Right forelimb (tissue), 1 donor: ENCODE data around the gene SMO.
"Not testable (repeated sequence)": the region's sequence is repeated elsewhere in the genome, so short reads cannot be mapped to it uniquely, and the experiment has no call there.

Experiments
- DNase-seq: peaks from one replicate; pipeline ENCODE4 v3.0.0-alpha.2; 2018

The SMO gene

DNA sequence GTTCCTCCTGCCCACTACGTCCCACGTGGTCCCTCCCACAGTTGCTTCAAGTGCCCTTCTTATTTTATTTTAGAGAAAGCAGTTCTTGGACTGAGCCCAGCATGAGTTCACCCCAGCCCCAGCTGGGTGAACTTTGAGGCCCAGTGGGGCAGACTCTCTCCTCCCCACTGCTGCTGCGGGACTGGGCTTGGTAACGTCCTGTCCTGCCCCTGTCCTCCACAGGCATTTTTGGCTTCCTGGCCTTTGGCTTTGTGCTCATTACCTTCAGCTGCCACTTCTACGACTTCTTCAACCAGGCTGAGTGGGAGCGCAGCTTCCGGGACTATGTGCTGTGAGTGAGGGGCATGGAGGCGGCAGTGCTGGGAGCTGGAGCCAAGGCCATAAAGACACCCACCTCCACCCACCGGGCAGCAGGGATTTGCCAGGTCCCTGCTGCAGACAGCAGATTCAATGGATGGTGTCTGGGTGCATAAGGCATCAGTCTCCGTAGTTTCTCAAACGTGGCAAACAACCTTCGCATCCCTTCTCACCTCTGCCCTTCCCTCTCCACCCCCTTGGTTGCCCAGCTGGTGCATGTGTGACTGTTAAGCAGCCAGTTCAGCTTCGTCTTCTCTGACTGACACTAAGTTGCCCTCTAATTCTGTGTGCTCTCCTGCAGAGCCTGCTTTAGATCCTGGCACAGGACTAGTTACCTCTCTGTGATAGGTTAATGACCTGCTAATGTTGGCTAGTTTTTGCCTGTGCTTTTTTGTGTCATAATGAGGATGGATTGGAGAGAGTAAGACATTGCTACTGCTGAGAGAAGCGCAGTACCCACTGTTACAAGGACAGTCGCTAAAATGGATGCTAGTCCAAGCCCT, 20.9 kb downstream of the SMO start:
- no peak for DNase-seq

DNA sequence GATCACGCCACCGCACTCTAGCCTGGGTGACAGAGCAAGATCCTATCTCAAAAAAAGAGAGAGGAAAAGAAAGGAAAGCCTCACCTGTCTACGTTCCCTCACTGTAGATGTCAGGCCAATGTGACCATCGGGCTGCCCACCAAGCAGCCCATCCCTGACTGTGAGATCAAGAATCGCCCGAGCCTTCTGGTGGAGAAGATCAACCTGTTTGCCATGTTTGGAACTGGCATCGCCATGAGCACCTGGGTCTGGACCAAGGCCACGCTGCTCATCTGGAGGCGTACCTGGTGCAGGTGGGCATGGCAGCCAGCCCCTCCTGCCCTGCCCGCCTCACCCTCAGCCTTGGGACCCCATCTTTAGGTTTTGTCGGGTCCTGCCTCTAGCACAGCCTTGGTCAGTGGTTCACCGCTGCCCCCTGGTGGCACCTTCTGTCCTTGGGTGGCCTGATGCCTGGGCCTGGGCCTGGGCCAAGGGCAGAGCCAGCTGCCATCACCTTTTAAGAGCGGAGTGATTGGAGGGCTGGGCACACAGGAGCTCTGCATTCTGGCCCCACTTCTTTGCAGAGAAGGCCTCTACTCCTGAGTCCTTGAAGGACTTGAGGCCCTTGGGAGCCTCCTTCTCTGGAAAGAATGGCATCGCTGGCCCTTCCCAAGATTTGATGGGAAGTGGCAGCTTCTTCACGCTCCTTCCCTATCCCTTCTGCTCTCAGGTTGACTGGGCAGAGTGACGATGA, 22.0 kb downstream of the SMO start:
- DNase-seq = peak; percentile 88

DNA sequence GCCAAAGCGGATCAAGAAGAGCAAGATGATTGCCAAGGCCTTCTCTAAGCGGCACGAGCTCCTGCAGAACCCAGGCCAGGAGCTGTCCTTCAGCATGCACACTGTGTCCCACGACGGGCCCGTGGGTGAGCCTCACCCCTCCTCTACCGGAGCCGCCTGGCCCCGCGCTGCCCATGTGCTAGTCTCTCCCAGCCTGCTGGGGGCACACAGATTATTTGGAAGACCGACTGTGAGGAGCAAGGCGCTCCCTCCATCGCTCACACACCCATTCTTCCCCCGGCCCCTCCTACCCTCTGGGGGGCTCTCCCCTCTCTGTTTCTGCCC, 22.5 kb downstream of the SMO start:
- DNase-seq = no peak

DNA sequence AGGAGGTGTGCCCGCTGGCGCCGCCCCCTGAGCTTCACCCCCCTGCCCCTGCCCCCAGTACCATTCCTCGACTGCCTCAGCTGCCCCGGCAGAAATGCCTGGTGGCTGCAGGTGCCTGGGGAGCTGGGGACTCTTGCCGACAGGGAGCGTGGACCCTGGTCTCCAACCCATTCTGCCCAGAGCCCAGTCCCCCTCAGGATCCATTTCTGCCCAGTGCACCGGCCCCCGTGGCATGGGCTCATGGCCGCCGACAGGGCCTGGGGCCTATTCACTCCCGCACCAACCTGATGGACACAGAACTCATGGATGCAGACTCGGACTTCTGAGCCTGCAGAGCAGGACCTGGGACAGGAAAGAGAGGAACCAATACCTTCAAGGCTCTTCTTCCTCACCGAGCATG, 23.7 kb downstream of the SMO start:
- DNase-seq = no peak

DNA sequence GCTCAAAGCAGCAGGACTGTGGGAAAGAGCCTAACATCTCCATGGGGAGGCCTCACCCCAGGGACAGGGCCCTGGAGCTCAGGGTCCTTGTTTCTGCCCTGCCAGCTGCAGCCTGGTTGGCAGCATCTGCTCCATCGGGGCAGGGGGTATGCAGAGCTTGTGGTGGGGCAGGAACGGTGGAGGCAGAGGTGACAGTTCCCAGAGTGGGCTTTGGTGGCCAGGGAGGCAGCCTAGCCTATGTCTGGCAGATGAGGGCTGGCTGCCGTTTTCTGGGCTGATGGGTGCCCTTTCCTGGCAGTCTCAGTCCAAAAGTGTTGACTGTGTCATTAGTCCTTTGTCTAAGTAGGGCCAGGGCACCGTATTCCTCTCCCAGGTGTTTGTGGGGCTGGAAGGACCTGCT, 24.2 kb downstream of the SMO start:
- no peak for DNase-seq

DNA sequence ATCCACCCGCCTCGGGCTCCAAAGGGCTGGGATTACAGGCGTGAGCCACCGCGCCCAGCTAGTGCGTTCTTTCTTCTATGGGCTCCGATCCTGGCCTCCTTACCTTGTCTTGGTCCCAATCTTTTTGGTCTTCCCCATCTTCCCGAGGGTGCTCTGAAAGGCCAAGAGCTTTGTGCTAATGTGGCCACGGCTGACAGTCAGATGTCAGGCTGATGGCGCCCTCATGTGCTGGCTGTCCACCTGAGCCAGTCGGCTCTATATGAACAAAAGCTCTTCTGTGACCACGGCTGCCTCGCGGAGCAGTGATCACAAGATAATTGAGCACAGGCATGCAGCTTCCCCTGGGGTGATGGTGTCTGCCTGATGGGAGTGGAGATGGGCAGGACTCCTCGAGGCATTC, 25.4 kb downstream of the SMO start:
- DNase-seq = no peak

DNA sequence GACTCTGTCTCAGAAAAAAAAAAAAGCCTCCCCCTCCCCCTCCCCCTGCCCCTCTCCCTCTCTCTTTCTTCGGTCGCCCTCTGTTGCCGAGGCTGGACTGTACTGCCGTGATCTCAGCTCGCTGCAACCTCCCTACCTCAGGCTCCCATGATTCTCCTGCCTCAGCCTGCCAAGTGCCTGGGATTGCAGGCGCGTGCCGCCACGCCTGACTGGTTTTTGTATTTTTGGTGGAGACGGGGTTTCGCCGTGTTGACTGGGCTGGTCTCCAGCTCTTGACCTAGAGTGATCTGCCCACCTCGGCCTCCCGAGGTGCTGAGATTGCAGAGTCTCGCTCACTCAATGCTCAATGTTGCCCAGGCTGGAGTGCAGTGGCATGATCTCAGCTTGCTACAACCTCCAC, 27.3 kb downstream of the SMO start:
- DNase-seq = not testable (repeated sequence)

DNA sequence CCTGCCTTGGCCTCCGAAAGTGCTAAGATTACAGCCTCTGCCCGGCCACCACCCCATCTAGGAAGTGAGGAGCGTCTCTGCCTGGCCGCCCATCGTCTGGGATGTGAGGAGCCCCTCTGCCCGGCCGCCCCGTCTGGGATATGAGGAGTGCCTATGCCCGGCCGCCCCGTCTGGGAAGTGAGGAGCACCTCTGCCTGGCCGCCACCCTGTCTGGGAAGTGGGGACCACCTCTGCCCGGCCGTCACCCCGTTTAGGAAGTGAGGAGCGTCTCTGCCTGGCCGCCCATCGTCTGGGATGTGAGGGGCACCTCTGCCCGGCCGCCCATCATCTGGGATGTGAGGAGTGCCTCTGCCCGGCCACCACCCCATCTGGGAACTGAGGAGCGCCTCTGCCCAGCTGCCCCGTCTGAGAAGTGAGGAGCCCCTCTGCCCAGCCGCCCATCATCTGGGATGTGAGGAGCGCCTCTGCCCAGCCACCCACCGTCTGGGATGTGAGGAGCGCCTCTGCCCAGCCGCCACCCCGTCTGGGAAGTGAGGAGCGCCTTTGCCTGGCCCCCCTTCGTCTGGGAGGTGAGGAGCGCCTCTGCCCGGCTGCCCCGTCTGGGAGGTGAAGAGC, 27.8 kb downstream of the SMO start:
- DNase-seq = not testable (repeated sequence)

DNA sequence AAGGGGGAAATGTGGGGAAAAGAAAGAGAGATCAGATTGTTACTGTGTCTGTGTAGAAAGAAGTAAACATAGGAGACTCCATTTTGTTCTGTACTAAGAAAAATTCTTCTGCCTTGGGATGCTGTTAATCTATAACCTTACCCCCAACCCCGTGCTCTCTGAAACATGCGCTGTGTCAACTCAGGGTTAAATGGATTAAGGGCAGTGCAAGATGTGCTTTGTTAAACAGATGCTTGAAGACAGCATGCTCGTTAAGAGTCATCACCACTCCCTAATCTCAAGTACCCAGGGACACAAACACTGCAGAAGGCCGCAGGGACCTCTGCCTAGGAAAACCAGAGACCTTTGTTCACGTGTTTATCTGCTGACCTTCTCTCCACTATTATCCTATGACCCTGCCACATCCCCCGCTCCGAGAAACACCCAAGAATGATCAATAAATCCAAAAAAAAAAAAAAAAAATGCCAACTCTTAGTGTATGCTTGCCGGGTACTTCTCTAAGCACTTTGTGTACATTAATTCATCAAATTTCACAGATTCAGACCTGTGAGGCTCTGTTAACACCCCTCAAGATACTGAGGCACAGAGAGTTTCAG, 28.5 kb downstream of the SMO start:
- not testable (repeated sequence) for DNase-seq

DNA sequence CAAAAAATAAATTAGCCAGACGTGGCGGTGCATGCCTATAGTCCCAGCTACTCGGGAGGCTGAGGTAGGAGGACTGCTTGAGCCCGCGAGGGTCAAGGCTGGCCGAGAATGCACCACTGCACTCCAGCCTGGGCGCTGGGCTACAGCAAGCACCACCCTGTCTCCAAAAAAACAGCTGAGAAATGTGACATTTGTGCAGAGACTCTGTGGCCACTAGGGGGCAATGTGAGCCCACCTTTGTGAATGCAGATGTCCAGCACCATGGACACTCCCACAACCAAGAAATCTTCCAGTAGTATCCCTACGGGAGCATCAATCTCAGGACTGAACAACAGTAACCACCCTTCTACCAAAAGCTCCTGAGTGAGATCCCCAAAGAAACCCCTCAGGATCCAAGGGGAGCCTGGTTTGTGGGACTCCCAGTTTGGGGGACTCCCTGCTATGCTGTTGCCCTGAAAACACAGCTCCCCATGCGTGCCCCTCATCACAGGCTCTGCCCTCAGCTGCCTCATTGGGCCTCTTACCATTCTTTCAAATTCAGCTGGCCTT, 30.2 kb downstream of the SMO start:
- peak; percentile 86 for DNase-seq

DNA sequence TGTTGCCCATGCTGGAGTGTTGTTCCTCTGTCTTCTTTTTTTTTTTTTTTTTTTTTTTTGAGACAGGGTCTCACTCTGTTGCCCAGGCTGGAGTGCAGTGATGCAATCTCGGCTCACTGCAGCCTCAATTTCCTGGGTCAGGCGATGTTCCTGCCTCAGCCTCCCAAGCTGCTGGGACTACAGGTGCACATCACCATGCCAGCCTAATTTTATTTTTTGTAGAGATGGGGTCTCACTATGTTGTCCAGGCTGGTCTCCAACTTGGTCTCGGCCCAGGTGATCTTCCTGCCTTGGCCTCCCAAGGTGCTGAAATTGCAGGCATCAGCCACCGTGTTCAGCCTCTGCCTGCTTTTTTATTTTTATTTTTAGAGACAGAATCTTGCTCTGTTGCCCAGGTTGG, 30.7 kb downstream of the SMO start:
- DNase-seq = not testable (repeated sequence)

DNA sequence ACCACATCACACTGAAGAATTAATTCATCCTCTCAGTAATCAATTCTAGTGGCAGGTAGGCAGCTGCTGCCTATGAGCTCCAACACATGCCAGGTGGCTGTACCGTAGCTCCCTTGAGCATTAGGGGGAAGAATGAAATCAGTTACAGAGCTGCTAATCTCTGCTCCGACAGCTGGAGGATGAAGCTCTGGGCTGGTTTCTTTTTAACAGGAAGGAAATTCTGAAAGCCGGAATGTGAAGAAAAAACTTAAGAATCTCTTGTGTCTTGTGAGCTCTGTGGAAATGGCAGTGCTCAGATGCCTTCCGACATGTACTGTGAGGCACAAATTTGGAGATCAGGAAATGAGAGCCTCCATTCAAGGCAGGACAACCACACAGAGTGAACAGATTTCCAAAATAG, 33.6 kb downstream of the SMO start:
- DNase-seq = no peak

DNA sequence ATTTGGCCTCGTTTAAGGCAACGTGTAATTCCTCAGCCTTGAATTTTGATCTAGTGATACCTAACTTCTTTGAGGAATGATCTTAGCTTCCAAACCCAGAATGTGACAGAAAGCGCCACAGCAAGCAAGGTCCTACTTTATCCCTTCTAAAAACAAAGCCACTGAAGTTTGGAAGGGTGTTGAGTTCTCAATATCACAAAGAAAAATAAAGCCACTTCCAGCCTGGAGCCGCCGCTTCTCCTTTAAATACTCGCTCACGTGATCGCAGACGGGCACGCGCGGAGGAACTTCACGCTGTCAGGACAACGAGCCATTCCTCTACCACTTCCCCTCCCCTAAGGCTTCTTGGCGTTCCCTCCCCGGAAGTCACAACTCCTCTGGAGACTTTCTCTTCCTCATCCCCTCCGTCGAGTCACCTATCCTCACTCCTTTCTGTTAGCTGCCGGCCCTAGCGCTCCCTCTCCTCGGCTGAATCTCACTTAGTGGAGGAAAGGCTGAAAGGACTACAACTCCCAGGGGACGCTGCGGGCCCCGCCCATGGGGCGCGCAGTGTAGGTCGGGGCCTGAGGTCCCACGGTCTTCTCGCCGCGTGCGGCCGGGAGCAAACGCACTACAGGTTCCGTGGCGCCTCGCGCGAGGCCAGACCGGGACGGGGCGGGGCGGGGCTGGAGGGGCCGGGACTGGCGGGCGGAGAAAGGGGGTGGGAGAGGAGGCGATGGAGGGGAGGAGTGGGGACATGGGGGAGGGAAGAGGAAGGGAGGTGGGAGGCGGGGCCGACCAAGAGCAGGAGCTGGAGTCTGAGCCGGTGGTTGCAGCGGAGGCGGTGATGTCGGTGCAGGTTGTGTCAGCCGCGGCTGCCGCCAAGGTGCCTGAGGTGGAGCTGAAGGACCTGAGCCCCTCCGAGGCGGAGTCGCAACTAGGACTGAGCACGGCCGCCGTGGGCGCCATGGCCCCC, 36.1 kb downstream of the SMO start, which contains the start of gene AHCYL2:
AHCYL2 (plus strand) TSS at position 780 of the 955 bp plus-strand sequence.
- peak; percentile 99 for DNase-seq

DNA sequence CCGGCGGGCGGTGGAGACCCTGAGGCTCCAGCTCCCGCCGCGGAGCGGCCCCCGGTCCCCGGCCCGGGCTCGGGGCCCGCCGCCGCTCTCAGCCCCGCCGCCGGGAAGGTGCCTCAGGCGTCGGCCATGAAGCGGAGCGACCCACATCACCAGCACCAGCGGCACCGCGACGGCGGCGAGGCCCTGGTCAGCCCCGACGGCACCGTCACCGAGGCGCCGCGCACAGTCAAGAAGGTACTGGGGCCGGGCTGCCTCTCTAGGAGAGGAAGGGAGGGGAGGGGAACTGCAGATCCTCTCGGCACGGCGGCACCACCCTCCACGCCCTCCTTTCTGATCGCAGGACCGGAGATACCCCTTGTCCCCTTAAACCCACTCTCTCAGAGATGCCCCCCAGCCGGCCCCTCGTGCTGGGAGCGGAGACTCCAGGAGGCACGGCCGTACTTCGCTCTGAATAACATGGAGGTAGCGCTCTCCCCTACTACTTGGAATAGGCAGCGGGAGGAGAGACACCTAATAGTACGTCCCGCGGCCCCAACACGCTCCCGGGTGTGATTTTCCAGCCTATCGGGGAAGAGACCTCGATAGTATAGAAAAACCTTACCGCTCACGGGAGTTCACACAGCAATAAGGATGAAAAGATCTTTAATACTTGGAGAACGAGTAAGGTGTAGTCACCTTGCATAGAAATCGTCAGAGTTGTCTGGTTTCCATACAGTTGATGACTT, 36.9 kb downstream of the SMO start:
- peak; percentile 75 for DNase-seq

DNA sequence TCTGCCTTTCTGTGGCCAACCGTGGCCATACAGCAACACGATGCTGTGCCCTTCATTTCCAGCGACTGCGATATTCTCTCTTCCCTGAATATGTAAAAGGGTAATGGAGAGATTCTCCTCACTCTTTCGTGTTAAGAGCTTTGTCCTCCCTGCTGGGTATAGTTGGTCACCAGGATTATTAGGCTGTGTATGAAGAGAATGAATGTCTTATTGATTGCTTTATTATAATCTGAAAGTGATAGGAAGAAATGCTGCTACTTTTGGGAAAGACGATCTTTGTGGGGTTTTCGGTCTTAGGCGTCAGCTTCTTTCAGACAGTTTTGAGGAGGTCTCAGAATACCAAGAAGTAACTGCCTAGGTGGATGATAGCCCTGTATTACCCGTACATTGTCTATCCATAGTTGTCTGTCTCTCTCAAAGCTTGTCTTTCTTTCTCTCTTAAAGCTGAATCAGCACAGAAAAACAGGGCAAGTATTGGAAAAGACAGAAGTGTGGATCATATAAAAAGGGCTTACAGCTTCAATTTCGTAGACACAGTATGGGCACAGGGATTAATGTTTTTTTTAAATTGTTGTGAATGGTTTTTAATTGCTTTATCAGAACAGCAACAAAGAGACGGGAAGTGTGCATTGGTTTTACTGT, 37.6 kb downstream of the SMO start:
- DNase-seq = no peak

DNA sequence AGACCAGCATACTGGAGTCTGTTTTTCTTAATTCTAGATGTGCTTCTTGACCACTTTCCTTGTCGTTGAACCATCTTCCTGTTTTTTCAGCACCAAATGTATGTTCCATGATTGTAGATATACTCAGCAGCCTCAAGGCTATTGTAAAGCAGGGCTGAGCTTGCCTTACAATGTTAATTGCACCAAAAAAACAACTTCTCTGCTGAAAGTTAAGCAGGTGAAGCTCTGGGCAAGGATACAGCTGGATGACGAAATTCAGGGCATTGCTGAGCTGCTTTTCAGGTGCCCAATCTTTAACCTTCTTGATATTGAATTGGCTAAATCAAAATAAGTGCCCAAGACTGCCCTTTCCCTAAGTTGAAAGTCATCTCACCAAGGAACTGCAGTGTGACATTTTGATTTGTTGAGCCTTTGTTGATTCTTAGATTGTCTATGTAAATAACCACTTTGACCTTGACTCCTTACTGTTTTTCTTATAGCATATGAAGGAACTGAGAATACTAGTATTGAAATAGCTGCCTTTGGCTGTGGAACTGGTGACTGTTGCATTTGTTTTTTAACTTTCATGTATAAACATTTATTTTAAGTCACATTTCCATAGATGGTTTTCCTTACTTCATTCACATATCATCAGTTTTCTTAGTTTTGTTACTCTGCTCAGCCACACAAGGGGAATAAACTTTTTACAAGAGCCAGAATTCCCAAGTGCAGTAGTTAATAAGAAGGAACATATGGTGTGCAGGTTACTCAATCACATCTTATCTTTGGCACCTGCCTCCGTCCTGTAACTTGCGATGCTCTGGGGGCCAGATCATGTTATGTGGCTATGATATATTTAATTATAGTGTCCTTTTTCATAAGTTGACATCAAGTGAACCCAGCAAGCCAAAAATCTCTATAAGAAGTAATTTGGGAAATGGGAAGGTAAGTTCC, 39.5 kb downstream of the SMO start:
- no peak for DNase-seq

DNA sequence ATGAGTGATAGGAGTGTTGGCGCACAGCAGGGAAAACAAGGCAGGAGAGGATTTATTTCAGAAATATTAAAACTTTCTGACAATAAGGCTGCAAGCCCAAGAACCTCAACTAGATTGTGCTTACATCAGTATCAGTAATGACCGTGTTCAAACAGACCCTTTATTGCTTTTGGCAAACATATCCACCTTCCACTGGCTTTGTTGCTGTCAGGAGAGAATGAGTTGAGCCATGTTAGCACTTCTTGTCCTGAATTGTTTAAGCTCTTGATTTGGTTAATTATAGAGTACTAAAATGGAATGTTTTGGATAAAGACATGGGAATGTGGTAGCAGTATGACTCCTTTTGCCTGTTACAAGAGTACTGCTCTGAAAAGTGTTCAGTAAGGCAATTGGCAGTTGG, 40.2 kb downstream of the SMO start:
- DNase-seq = no peak

DNA sequence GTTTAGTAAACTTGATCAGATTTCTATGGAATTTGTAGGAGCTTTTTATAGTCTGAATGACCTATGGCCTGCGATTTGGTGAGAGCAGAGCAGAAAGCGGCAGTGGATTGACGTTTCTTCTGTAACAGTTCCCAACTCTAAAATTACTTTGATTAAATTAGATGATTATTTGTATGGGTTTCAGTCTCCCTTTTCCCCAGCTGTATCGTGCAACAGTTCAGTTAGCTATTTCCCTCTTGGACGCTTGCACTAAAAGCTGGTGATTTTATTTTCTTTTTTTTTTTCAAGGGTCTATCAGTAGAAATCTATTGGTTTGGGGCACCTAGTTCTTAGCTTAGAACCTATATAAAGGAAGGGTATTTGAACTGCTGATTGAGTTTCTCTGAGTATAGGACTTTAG, 43.2 kb downstream of the SMO start:
- DNase-seq = no peak

DNA sequence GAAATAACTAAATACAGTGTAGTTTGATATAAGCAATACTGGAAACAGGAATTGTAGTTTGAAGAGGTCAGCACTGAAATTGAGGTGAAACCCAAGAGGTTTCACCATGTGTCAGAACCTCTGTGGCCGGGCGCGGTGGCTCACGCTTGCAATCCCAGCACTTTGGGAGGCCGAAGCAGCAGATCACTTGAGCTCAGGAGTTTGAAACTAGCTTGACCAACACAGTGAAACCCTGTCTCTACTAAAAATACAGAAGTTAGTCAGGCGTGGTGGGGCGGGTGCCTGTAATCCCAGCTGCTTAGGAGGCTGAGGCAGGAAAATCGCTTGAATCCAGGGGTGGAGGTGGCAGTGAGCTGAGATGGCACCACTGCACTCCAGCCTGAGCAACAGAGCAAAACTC, 50.1 kb downstream of the SMO start:
- DNase-seq = no peak
